Stimulated activated CD8-positive, alpha-beta memory T cell treated with anti-CD3 and anti-CD28 coated beads, Interleukin-7, amount 100 ng/mL, for 4 hours (primary cell): ENCODE data around the gene TAF6L.
"Not testable (repeated sequence)": the region's sequence is repeated elsewhere in the genome, so short reads cannot be mapped to it uniquely, and the experiment has no call there.

Experiments used
- DNase-seq, 2 donors: peaks; one replicate each; pipeline ENCODE4 v3.0.0-alpha.2; 2020; ENCODE audit warnings: low read depth in 2 of 2

The TAF6L gene

GRCh38 chr11:62755086-62755615, 16.0 kb upstream of the TAF6L start:
- DNase-seq, result no peak

- DNase-seq, result no peak
Measured at GRCh38 chr11:62757846-62758788, 13.1 kb upstream of the TAF6L start.

- not testable (repeated sequence) for DNase-seq
Measured at GRCh38 chr11:62760867-62761227, 10.3 kb upstream of the TAF6L start.

DNA sequence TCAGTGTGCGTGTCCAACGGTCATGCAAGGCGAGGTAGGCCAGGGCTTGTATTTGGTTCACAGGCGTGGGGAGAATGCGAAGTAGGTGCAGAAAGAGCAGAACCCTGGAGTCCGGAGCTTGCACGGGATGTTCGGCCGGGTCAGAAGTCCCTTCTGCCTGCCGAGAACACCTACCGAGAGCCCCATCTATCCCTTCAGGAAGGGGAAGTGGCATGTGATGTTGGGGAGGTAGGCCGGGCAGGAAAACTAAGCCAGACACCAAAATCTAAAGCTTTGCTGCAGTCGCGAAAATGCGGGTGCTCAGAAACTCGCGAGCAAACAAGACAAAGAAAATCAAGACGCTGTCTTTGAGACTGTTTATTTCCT, 435 bp upstream of the TAF6L start:
- DNase-seq, result no peak

GRCh38 chr11:62774407-62774806, 3.2 kb downstream of the TAF6L start:
- no peak for DNase-seq

DNA sequence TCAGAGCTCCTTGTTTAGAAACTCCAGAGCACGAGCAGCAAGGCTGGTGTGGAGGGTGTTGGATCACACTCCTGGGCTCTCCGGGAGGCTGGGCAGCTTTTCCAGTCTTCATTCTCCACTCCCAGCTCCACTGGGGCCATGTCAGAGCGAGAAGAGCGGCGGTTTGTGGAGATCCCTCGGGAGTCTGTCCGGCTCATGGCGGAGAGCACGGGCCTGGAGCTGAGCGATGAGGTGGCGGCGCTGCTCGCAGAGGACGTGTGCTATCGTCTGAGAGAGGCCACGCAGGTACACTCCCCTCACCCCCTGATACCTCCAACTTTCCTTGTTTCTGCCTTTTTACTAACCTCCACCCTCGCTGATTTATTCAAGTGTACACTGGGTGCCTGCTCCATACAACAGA, 4.5 kb downstream of the TAF6L start:
- DNase-seq, result no peak

GRCh38 chr11:62777389-62777788, 6.2 kb downstream of the TAF6L start:
- DNase-seq, result no peak

- DNase-seq, result no peak
Measured at GRCh38 chr11:62778441-62778840, 7.2 kb downstream of the TAF6L start.

GRCh38 chr11:62782753-62783152, 11.6 kb downstream of the TAF6L start:
- no peak for DNase-seq

DNA sequence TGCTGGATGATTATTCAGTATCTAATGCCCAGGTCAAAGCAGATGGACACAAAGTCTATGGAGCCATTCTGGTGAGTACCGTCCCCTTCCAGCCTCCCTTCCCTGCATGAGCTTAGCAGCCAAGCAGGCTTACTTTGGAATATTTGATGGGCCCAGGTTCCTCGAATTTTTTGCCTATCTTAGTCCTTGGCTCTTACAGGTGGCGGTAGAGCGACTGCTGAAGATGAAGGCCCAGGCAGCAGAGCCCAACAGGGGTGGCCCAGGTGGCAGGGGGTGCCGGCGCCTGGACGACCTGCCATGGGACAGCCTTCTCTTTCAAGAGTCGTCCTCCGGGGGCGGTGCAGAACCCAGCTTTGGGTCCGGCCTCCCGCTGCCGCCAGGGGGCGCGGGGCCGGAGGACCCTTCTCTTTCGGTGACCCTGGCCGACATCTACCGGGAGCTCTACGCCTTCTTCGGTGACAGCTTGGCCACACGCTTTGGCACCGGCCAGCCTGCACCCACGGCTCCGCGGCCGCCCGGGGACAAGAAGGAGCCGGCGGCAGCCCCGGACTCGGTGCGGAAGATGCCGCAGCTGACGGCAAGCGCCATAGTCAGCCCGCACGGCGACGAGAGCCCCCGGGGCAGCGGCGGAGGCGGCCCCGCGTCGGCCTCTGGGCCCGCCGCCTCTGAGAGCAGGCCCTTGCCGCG, 15.3 kb downstream of the TAF6L start:
- DNase-seq, result peak; percentile 69 to 76

- DNase-seq, result peak; percentile 97 to 98
Measured at GRCh38 chr11:62787005-62787759, 16.0 kb downstream of the TAF6L start, which contains the start of gene TMEM179B. Gene TMEM179B (plus strand): TSS chr11:62787402. CDS start chr11:62787432, 30 bp downstream.

DNA sequence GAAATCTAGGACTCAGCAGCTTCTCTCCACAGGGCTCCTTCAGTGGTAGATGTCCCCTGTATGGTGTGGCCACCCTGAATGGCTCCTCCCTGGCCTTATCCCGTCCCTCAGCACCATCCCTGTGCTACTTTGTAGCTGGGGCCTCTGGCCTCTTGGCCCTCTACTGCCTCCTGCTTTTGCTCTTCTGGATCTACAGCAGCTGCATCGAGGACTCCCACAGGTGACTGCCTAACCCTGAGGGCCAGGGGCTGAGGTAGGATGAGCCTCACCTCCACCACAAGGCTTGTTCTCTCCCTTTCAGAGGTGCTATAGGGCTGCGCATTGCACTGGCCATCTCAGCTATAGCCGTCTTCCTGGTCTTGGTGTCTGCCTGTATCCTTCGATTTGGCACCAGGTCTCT, 17.8 kb downstream of the TAF6L start:
- no peak for DNase-seq

DNA sequence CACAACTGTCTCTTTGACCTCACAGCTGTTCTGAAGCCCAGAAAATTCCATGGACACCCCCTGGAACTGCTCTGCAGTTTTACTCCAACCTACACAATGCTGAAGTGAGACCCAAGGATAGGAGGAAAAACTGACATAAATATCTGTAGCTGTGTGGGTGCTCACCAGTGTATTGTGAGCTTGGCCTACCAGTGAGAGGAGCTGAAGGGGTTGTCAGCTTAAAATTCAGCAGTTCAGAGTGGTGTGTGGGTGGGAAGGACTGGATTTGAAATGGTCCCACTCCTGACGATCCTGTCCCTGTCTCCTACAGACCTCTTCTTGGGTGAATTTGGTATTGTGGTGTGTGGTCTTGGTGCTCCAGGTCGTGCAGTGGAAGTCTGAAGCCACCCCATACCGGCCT, 18.4 kb downstream of the TAF6L start:
- DNase-seq, result no peak

- DNase-seq, result peak; percentile 75 to 88
Measured at GRCh38 chr11:62791501-62792201, 20.5 kb downstream of the TAF6L start, which contains the start of gene TMEM223. Gene TMEM223 (minus strand): TSS chr11:62792006. CDS start chr11:62791994, 12 bp downstream.

DNA sequence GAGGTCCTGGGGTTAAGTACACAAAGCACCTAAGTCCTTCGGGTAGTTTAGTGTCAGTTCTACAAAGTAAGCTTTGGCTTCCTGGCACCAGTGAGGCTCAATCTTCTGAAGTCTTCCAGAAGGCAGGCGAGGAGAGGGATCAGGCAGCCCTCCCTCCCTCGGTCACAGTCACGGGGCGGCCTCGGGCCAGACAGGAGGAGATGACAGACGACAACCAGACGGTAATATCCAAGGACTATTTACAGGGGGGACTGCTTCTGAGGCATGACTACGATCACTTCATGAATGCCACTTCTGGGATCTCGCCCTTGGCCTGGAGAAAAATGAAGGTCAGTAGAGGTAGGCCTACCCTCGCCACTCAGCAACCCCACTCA, 21.0 kb downstream of the TAF6L start:
- no peak for DNase-seq

DNA sequence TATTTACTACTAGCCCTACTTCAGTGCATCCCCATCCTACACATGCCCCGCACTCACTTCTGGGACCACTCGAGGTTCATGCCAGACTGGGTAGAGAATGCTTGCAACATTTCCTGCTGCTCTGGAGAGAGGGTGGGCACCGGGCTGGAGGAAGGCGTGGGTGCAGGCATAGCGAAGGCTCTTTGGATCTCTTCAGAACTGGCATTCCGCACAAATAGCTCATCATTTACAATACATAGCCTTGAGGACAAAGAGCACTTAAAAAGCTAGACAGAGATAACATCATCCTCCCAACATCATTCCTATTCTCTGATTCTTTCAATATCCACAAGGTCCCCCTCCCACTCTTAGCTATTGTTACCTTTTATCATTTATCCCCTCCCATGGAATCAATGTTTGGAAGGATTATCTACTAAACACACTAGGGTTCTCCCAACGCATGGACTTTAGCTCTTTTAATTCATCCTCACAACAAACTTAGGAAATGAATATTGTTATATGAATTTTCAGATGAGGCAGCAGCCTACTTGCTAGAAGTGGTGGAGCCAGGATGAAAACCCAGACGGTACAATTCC, 23.1 kb downstream of the TAF6L start:
- DNase-seq, result no peak

DNA sequence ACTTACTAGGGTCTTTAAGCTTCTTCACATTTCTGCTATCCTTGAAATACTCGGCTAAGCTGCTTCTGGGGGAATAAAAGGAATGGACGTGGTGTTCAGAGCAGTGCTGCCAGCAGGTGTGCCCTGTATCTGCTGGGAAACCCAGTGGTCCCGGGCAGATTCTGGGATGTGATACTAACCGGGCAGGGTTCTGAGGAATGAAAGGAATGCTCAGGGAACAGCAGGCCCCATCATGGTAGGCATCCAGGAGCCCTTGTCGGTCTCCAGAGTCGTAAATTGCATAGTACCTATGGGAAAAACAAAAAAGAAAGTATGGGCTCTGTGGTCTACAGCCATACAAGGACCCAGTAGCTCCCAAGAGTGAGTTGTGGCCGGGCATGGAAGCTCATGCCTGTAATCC, 25.1 kb downstream of the TAF6L start:
- DNase-seq, result no peak

DNA sequence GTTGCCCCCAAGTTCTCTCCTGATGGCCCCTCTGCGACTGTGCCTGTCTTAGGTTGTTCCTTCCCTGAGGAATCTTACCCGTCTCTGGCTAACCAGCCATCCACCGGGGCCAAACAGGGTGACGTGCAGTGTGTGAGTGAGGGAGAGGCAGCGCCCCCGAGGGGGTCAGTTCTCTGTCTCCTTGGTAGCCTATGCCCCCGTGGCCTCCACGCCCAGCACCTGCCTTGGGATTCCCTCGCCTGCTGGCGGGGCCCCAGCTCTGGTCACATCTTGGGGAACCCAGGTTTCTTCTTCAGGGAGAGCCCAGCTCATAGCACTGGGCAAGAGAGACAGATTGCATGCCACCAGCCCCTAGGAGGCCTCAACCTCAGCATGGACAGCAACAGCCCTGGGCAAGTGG, 28.3 kb downstream of the TAF6L start:
- DNase-seq, result no peak

GRCh38 chr11:62801071-62801470, 29.9 kb downstream of the TAF6L start:
- no peak for DNase-seq

- DNase-seq, result no peak
Measured at GRCh38 chr11:62804310-62805075, 33.3 kb downstream of the TAF6L start.
